ENCODE measurements around the gene CCDC86. TPM values are rescaled to one million over a fixed set of nuclear protein-coding genes. Genes with fewer than 3 reads are reported as not detected.

Gene CCDC86
- total RNA-seq, 1 donor from 2014 or later: 26.3 TPM

DNA sequence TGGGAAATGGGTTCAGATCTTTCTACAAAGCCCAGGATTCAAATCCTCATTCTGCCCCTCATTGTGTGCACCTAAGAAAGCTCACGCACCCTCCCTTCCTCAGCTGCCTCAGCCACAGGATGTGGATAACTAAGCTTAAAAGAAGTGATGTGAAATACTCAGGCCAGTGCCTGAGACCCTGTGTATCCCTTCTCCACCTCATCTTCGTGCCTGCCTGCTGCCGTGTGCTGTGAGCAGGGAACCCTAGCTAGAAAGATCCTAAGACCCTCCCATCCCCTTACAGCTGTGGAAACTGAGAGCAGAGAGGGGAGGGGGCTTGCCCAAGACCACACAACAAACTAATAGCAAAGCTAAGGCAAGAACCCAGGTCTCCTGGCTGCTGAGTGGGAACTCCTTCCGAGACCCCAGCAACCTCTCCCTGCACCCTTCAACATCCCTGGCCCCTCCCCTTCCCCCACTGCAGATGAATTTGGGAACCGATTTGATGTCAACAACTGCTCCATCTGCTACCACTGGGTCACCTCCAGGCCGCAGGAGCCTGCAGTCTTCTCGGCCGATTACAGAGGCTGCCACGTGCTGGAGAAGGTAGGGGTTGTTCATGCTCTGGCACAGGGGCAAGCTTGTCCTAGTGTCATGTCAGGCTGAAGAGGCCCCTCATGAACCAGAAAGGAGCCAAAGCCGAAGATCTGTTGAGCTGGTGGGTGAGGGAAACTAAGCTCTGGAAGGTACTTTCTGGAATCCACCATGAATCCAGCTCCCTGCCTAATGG is 27.0 kb downstream of the CCDC86 start:
- no peaks in the 10 kb centered on the region for H3K27me3 ChIP-seq
- H3K4me1 ChIP-seq: peaks cover 24% of the 10 kb centered on the region
- H3K36me3 ChIP-seq: no peaks in the 10 kb centered on the region
- intact Hi-C loops (cut with DNase I): no loop called here
- no peak overlapping the region for H3K27ac ChIP-seq
- TF ChIP-seq, protein P1, sequence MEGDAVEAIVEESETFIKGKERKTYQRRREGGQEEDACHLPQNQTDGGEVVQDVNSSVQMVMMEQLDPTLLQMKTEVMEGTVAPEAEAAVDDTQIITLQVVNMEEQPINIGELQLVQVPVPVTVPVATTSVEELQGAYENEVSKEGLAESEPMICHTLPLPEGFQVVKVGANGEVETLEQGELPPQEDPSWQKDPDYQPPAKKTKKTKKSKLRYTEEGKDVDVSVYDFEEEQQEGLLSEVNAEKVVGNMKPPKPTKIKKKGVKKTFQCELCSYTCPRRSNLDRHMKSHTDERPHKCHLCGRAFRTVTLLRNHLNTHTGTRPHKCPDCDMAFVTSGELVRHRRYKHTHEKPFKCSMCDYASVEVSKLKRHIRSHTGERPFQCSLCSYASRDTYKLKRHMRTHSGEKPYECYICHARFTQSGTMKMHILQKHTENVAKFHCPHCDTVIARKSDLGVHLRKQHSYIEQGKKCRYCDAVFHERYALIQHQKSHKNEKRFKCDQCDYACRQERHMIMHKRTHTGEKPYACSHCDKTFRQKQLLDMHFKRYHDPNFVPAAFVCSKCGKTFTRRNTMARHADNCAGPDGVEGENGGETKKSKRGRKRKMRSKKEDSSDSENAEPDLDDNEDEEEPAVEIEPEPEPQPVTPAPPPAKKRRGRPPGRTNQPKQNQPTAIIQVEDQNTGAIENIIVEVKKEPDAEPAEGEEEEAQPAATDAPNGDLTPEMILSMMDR (IDR thresholded peaks at IDR 0.05): no peak
- no peak for TF ChIP-seq POLR2A (IDR thresholded peaks at IDR 0.05)
- no peak for TF ChIP-seq POLR2AphosphoS5 (IDR thresholded peaks at IDR 0.05; ENCODE audit: insufficient read depth in 1 of 2, low read depth in 1 of 2)
- no peak for DNase-seq (ENCODE audit: extremely low spot score in 2 of 2)
- H3K4me3 ChIP-seq: no peak overlapping the region
- no peaks in the 10 kb centered on the region for H3K9me3 ChIP-seq

DNA sequence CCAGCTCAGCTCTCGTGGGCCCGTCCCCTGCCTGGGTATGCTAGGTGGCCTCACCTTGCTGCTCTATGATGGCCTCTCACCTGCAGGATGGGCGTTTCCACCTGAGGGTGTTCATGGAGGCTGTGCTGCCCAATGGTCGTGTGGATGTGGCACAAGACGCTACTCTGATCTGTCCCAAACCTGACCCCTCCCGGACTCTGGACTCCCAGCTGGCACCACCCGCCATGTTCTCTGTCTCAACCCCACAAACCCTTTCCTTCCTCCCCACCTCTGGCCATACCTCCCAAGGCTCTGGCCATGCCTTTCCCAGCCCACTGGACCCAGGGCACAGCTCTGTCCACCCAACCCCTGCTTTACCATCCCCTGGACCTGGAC is 27.5 kb downstream of the CCDC86 start:
- Histone ChIP-seq H3K27ac (no peak overlapping the region), H3K4me1 (peaks cover 24% of the 10 kb centered on the region), H3K27me3 (no peaks in the 10 kb centered on the region), H3K9me3 (no peaks in the 10 kb centered on the region), H3K4me3 (no peak overlapping the region), H3K36me3 (no peaks in the 10 kb centered on the region)
- TF ChIP-seq, protein P1 (IDR thresholded peaks at IDR 0.05): no peak
- no peak for TF ChIP-seq POLR2A (IDR thresholded peaks at IDR 0.05)
- TF ChIP-seq POLR2AphosphoS5 (IDR thresholded peaks at IDR 0.05; ENCODE audit: insufficient read depth in 1 of 2, low read depth in 1 of 2): no peak
- no peak for DNase-seq (ENCODE audit: extremely low spot score in 2 of 2)
- intact Hi-C loops (cut with DNase I): no loop called here

DNA sequence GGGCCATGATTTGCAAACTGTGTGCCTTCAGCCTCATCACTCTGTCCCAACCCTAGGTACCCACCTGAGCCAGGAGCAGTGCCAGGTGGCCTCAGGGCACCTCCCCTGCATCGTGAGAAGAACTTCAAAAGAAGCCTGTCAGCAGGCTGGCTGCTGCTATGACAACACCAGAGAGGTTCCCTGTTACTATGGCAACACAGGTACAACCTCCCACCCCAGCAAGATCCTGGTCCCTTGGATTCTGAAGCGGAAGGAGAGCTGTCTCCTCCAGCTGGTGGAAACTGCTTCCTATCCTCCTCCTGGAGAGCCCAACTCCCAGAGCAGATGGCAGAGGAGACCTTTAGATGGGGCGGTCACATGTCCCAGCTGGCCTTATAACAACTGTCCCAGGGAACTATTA is 28.4 kb downstream of the CCDC86 start:
- Histone ChIP-seq H3K4me1 (peaks cover 24% of the 10 kb centered on the region), H3K36me3 (no peaks in the 10 kb centered on the region), H3K4me3 (no peak overlapping the region), H3K9me3 (no peaks in the 10 kb centered on the region), H3K27ac (no peak overlapping the region), H3K27me3 (no peaks in the 10 kb centered on the region)
- no peak for DNase-seq (ENCODE audit: extremely low spot score in 2 of 2)
- intact Hi-C loops (cut with DNase I): no loop called here
- TF ChIP-seq, protein P1 (IDR thresholded peaks at IDR 0.05): no peak
- TF ChIP-seq POLR2A (IDR thresholded peaks at IDR 0.05) (no peak), POLR2AphosphoS5 (IDR thresholded peaks at IDR 0.05; ENCODE audit: insufficient read depth in 1 of 2, low read depth in 1 of 2) (no peak)

DNA sequence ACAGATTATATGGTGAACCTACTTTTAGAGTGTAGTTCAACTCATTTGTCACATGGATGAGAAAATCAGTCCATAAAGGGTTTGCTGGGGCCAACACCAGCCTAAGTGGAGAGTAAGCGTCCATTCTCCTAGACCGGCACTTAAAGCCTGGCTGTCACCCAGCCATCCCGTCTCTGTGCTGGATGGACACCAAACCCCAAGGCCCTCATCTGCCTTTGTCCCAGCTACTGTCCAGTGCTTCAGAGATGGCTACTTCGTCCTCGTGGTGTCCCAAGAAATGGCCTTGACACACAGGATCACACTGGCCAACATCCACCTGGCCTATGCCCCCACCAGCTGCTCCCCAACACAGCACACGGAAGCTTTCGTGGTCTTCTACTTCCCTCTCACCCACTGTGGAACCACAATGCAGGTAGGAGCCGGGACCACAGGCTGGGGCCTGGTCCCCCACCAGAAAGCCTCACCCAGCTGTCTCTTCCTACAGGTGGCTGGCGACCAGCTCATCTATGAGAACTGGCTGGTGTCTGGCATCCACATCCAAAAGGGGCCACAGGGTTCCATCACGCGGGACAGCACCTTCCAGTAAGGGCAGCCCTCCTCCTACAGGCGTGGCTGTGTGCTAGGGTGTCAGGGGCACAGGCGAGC is 28.9 kb downstream of the CCDC86 start:
- no peaks in the 10 kb centered on the region for H3K36me3 ChIP-seq
- H3K27me3 ChIP-seq: no peaks in the 10 kb centered on the region
- no peak overlapping the region for H3K4me3 ChIP-seq
- peak overlapping the region; percentile 39 for H3K27ac ChIP-seq
- intact Hi-C loops (cut with DNase I): no loop called here
- no peak for DNase-seq (ENCODE audit: extremely low spot score in 2 of 2)
- TF ChIP-seq POLR2A (IDR thresholded peaks at IDR 0.05) (no peak), POLR2AphosphoS5 (IDR thresholded peaks at IDR 0.05; ENCODE audit: insufficient read depth in 1 of 2, low read depth in 1 of 2) (no peak)
- no peaks in the 10 kb centered on the region for H3K9me3 ChIP-seq
- peaks cover 24% of the 10 kb centered on the region for H3K4me1 ChIP-seq

DNA sequence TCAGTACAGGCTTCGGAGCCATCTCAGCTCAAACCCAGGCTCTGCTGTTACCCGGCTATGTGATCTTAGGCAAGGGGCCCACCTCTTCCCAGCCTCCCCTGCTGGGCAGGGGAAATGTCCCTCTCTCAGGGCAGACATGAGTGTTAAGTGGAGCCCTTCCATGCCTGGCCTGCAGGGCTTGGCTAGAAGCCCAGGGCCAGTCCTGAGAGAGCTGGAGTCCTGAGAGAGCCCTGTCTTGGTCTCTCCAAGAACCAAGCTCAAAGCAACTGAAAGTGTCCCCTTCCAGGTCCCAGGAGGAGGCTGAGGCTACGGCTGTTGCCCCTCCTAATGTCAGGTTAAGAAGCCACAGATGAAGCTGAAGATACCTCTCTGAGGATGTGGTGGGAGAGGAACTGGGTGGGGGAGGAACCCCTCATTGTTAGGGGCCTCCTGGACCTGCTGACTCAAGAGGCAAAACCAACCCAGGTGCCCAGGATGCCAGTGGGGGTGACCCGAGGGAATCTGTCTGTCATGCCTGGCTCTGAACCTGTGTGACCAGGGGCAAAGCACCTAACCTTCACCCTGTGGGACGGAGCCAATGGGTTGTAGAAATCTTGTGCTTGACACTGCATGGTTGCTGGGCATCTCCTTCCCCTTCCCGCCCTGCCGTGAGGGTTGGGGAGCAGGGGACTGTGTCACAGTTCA is 29.6 kb downstream of the CCDC86 start:
- H3K27ac ChIP-seq: peak overlapping the region; percentile 39
- no peaks in the 10 kb centered on the region for H3K9me3 ChIP-seq
- intact Hi-C loops (cut with DNase I): no loop called here
- H3K4me1 ChIP-seq: peaks cover 24% of the 10 kb centered on the region
- H3K27me3 ChIP-seq: no peaks in the 10 kb centered on the region
- no peak overlapping the region for H3K4me3 ChIP-seq
- DNase-seq (ENCODE audit: extremely low spot score in 2 of 2): no peak
- H3K36me3 ChIP-seq: no peaks in the 10 kb centered on the region
- TF ChIP-seq, protein P1 (IDR thresholded peaks at IDR 0.05): no peak
- TF ChIP-seq POLR2AphosphoS5 (IDR thresholded peaks at IDR 0.05; ENCODE audit: insufficient read depth in 1 of 2, low read depth in 1 of 2) (no peak), POLR2A (IDR thresholded peaks at IDR 0.05) (no peak)

Data from vagina (tissue), 2 donors.